H9 (cell line): ENCODE results near the gene PRR35. TPM values are rescaled to one million over a fixed set of nuclear protein-coding genes. Genes with fewer than 3 reads are reported as not detected.
A peak's percentile ranks its signal among the peaks of the same experiment; 100 is the strongest.

Source experiments
- DNase-seq: peaks from one replicate; pipeline ENCODE4 v3.0.0-alpha.2; 2017
- H2AFZ ChIP-seq: one replicate; pipeline ENCODE4 v1.6.1; 2013; ENCODE audit warnings: mild to moderate bottlenecking, low read length, control low read depth, moderate library complexity
- H2AK5ac ChIP-seq: 2 replicates; pipeline ENCODE4 v1.6.1; 2013; ENCODE audit warnings: low read length, control low read depth, mixed read lengths; ENCODE audit not compliant: insufficient read length
- H2BK120ac ChIP-seq: one replicate; pipeline ENCODE4 v1.6.1; 2013; ENCODE audit warnings: low read depth, mild to moderate bottlenecking, low read length, control low read depth, inconsistent platforms; ENCODE audit not compliant: poor library complexity, severe bottlenecking
- H2BK12ac ChIP-seq: 2 replicates; pipeline ENCODE4 v1.6.1; 2013; ENCODE audit warnings: low read length, control low read depth, mixed read lengths, low read depth; ENCODE audit not compliant: insufficient read length
- H2BK15ac ChIP-seq: 2 replicates; pipeline ENCODE4 v1.6.1; 2013; ENCODE audit warnings: low read depth, low read length, control low read depth
- H2BK20ac ChIP-seq: one replicate; pipeline ENCODE4 v1.6.1; 2013; ENCODE audit warnings: low read depth, mild to moderate bottlenecking, low read length, control low read depth, inconsistent platforms; ENCODE audit not compliant: poor library complexity, severe bottlenecking
- H2BK5ac ChIP-seq: 2 replicates; pipeline ENCODE4 v1.6.1; 2013; ENCODE audit warnings: low read length, control low read depth, mixed read lengths; ENCODE audit not compliant: insufficient read length
- H3K14ac ChIP-seq: 2 replicates; pipeline ENCODE4 v1.6.1; 2013; ENCODE audit warnings: low read length, control low read depth; ENCODE audit not compliant: insufficient read depth
- H3K18ac ChIP-seq: 2 replicates; pipeline ENCODE4 v1.6.1; 2013; ENCODE audit warnings: low read depth, mild to moderate bottlenecking, mixed read lengths, low read length, control low read depth; ENCODE audit not compliant: insufficient read length
- H3K23ac ChIP-seq: 2 replicates; pipeline ENCODE4 v1.6.1; 2013; ENCODE audit warnings: low read length, control low read depth, mixed read lengths, low read depth; ENCODE audit not compliant: insufficient read length
- H3K23me2 ChIP-seq: 2 replicates; pipeline ENCODE4 v1.6.1; 2013; ENCODE audit warnings: low read depth, mild to moderate bottlenecking, mixed read lengths, low read length, control low read depth; ENCODE audit not compliant: insufficient read length, poor library complexity, severe bottlenecking
- H3K27ac ChIP-seq: 2 replicates; pipeline ENCODE4 v1.5.1; 2013; ENCODE audit warnings: low read length, control low read depth, mixed read lengths, low read depth; ENCODE audit not compliant: insufficient read length
- H3K27me3 ChIP-seq: 2 replicates; pipeline ENCODE4 v1.6.1; 2013; ENCODE audit warnings: low read length, control low read depth, inconsistent platforms; ENCODE audit not compliant: insufficient read depth
- H3K4ac ChIP-seq: 2 replicates; pipeline ENCODE4 v1.6.1; 2013; ENCODE audit warnings: low read depth, mild to moderate bottlenecking, control low read depth, inconsistent platforms, low read length, moderate library complexity
- H3K4me1 ChIP-seq: 2 replicates; pipeline ENCODE4 v1.6.1; 2013; ENCODE audit warnings: low read length, control low read depth, inconsistent platforms; ENCODE audit not compliant: insufficient read depth
- H3K4me2 ChIP-seq: 2 replicates; pipeline ENCODE4 v1.6.1; 2013; ENCODE audit warnings: low read length, control low read depth, mixed read lengths; ENCODE audit not compliant: insufficient read length, insufficient read depth
- H3K56ac ChIP-seq: 2 replicates; pipeline ENCODE4 v1.6.1; 2013; ENCODE audit warnings: low read depth, mild to moderate bottlenecking, mixed read lengths, low read length, control low read depth; ENCODE audit not compliant: insufficient read length
- H3K79me1 ChIP-seq: 2 replicates; pipeline ENCODE4 v1.6.1; 2013; ENCODE audit warnings: low read depth, mild to moderate bottlenecking, moderate library complexity, low read length, control low read depth, inconsistent platforms; ENCODE audit not compliant: insufficient read depth, poor library complexity, severe bottlenecking
- H3K79me2 ChIP-seq: 2 replicates; pipeline ENCODE4 v1.6.1; 2013; ENCODE audit warnings: low read length, control low read depth, inconsistent platforms; ENCODE audit not compliant: insufficient read depth
- H3K9ac ChIP-seq: 2 replicates; pipeline ENCODE4 v1.6.1; 2013; ENCODE audit warnings: low read length, control low read depth, mixed read lengths; ENCODE audit not compliant: insufficient read length; ENCODE audit errors: extremely low read depth
- H3K9me3 ChIP-seq: one replicate; pipeline ENCODE4 v1.6.1; 2013; ENCODE audit warnings: low read depth, low read length, inconsistent platforms; ENCODE audit not compliant: control insufficient read depth
- H3T11ph ChIP-seq: one replicate; pipeline ENCODE4 v1.6.1; 2013; ENCODE audit warnings: mild to moderate bottlenecking, low read length, control low read depth, inconsistent platforms
- H4K20me1 ChIP-seq: one replicate; pipeline ENCODE4 v1.6.1; 2013; ENCODE audit not compliant: control insufficient read depth, insufficient read length, insufficient read depth
- H4K5ac ChIP-seq: 2 replicates; pipeline ENCODE4 v1.6.1; 2013; ENCODE audit warnings: low read depth, mild to moderate bottlenecking, mixed read lengths, low read length, control low read depth; ENCODE audit not compliant: insufficient read length
- H4K8ac ChIP-seq: replicated peaks from 2 replicates; pipeline ENCODE4 v1.6.1; 2013; ENCODE audit warnings: low read length, control low read depth, mixed read lengths, low read depth; ENCODE audit not compliant: insufficient read length
- H4K91ac ChIP-seq: 2 replicates; pipeline ENCODE4 v1.6.1; 2013; ENCODE audit warnings: low read depth, mild to moderate bottlenecking, moderate library complexity, mixed read lengths, low read length, control low read depth; ENCODE audit not compliant: insufficient read length
- H3K27ac Mint-ChIP-seq, 3 experiments: 2 replicates in 2 of 3; 3 replicates in 1 of 3; pipeline ENCODE4 v1.8.0; 2020 to 2021; ENCODE audit warnings: mixed read lengths in 3 of 3, mild to moderate bottlenecking in 1 of 3, moderate library complexity in 1 of 3
- H3K27me3 Mint-ChIP-seq: 2 replicates; pipeline ENCODE4 v1.8.0; 2021; ENCODE audit warnings: low read depth, mild to moderate bottlenecking, moderate library complexity, mixed read lengths
- H3K36me3 Mint-ChIP-seq, 3 experiments: 2 replicates in 2 of 3; 3 replicates in 1 of 3; pipeline ENCODE4 v1.8.0; 2020 to 2021; ENCODE audit warnings: low read depth in 3 of 3, mixed read lengths in 3 of 3; ENCODE audit not compliant: insufficient read depth in 1 of 3
- H3K4me1 Mint-ChIP-seq, 2 experiments: 2 replicates each; pipeline ENCODE4 v1.8.0; 2020; ENCODE audit warnings: mixed read lengths in 2 of 2
- H3K4me3 Mint-ChIP-seq, 2 experiments: 2 replicates in 1 of 2; 3 replicates in 1 of 2; pipeline ENCODE4 v1.8.0; 2020 to 2021; ENCODE audit warnings: mild to moderate bottlenecking in 2 of 2, mixed read lengths in 2 of 2, moderate library complexity in 1 of 2
- H3K9me3 Mint-ChIP-seq, 2 experiments: 2 replicates in 1 of 2; 3 replicates in 1 of 2; pipeline ENCODE4 v1.8.0; 2020; ENCODE audit warnings: mild to moderate bottlenecking in 2 of 2, mixed read lengths in 2 of 2, moderate library complexity in 1 of 2
- CTCF ChIP-seq: fragments of 200-600 bp; sonication (generic); conservative IDR thresholded peaks from 3 replicates; pipeline ENCODE4 v1.8.0; 2021; ENCODE audit warnings: antibody characterized with exemption, mild to moderate bottlenecking
- WGBS: extraction: QIAGEN DNeasy Blood & Tissue Kit; methylation state at CpG from one replicate; pipeline ENCODE4 v1.1.7; 2013; ENCODE audit warnings: missing lambda C conversion rate, low lambda C conversion rate, mixed read lengths; ENCODE audit not compliant: insufficient read length; ENCODE audit errors: extremely low coverage; 5-methylcytosine and 5-hydroxymethylcytosine counted together
- total RNA-seq: library from RNA; stranded (reverse); gene quantifications from 2 replicates; pipeline ENCODE4 v1.2.1, GENCODE V29; 2021

Gene PRR35
- total RNA-seq, 1 experiment from 2014 or later: 0.33 TPM

GRCh38 chr16:590815-591200 lies 30.6 kb downstream of the PRR35 start:
- no peaks in the 10 kb centered on the region for H3K9me3 ChIP-seq
- no peak overlapping the region for H2BK20ac ChIP-seq
- H3K27ac Mint-ChIP-seq: peak overlapping the region in 1 of 3 experiments; percentile 47; a peak in 2 of 7 replicates
- no peak overlapping the region for H3K9ac ChIP-seq
- no peak overlapping the region for H3K56ac ChIP-seq
- H3K4me1 ChIP-seq: no peaks in the 10 kb centered on the region
- peaks cover 5% of the 10 kb centered on the region for H3K23me2 ChIP-seq
- H3K23ac ChIP-seq: no peak overlapping the region
- no peak overlapping the region for H2AK5ac ChIP-seq
- H3T11ph ChIP-seq: no peak overlapping the region
- H3K14ac ChIP-seq: no peak overlapping the region; the same call in 1 of the 2 replicates
- H2BK120ac ChIP-seq: no peak overlapping the region
- H3K4me3 Mint-ChIP-seq: peak overlapping the region; percentile 77 to 86
- peak overlapping the region; percentile 61 for H3K4me2 ChIP-seq
- H3K79me1 ChIP-seq: peaks cover 3% of the 10 kb centered on the region
- no peak overlapping the region for H2BK12ac ChIP-seq
- H3K4ac ChIP-seq: no peak overlapping the region
- no peak for TF ChIP-seq CTCF
- no peak overlapping the region for H2AFZ ChIP-seq
- no peaks in the 10 kb centered on the region; the same call in 1 of the 2 replicates for H3K79me2 ChIP-seq
- peaks cover 7% of the 10 kb centered on the region; the same call in 1 of the 2 replicates for H3K27me3 ChIP-seq
- no peak overlapping the region for H2BK15ac ChIP-seq
- peaks cover 12 to 21% of the 10 kb centered on the region in 2 experiments for H3K4me1 Mint-ChIP-seq
- no peak overlapping the region for H4K5ac ChIP-seq
- DNase-seq: no peak
- H4K20me1 ChIP-seq: no peaks in the 10 kb centered on the region
- no peak overlapping the region for H4K8ac ChIP-seq
- peaks cover 46% of the 10 kb centered on the region for H3K27me3 Mint-ChIP-seq
- no peak overlapping the region for H3K27ac ChIP-seq
- H3K9me3 Mint-ChIP-seq: 0 out of 5 replicates have a peak, but pooled peaks cover 0 to 3% of the 10 kb centered on the region in 2 experiments
- no peak overlapping the region for H3K18ac ChIP-seq
- H2BK5ac ChIP-seq: no peak overlapping the region
- H3K36me3 Mint-ChIP-seq: peaks cover 0 to 12% (median 7%) of the 10 kb centered on the region in 3 experiments; a peak in 6 of 7 replicates
- WGBS: no CpG with 5 or more reads among the region's 10 CpGs
- no peak overlapping the region for H4K91ac ChIP-seq
